HG02840 (cell line): ENCODE results near the gene MTMR12.
A peak's percentile ranks its signal among the peaks of the same experiment; 100 is the strongest.

Source experiments
- ATAC-seq: cut with Tn5 transposase; IDR thresholded peaks from one replicate; pipeline ENCODE4 v1.9.1; 2021; ENCODE audit warnings: mild to moderate bottlenecking, moderate library complexity, moderate number of reproducible peaks; ENCODE audit not compliant: unreplicated experiment, low FRiP score

The MTMR12 gene

GRCh38 chr5:32279786-32280185 lies 33.0 kb downstream of the MTMR12 start:
- ATAC-seq: no peak

GRCh38 chr5:32279223-32279622 lies 33.5 kb downstream of the MTMR12 start:
- ATAC-seq: no peak

- no peak for ATAC-seq
Measured at GRCh38 chr5:32278406-32278805, 34.3 kb downstream of the MTMR12 start.

- no peak for ATAC-seq
Measured at GRCh38 chr5:32277798-32278197, 34.9 kb downstream of the MTMR12 start.

- ATAC-seq: no peak
Measured at GRCh38 chr5:32276173-32276853, 36.4 kb downstream of the MTMR12 start.

- ATAC-seq: no peak
Measured at GRCh38 chr5:32275396-32275741, 37.4 kb downstream of the MTMR12 start.

- no peak for ATAC-seq
Measured at GRCh38 chr5:32274548-32275395, 38.0 kb downstream of the MTMR12 start.

- ATAC-seq: no peak
Measured at GRCh38 chr5:32273821-32274220, 38.9 kb downstream of the MTMR12 start.

GRCh38 chr5:32272746-32273145 lies 40.0 kb downstream of the MTMR12 start:
- no peak for ATAC-seq

- ATAC-seq: no peak
Measured at GRCh38 chr5:32270946-32271345, 41.8 kb downstream of the MTMR12 start.

- no peak for ATAC-seq
Measured at GRCh38 chr5:32270178-32270577, 42.6 kb downstream of the MTMR12 start.

- ATAC-seq: no peak
Measured at GRCh38 chr5:32265902-32266301, 46.8 kb downstream of the MTMR12 start.

GRCh38 chr5:32264957-32265572 lies 47.7 kb downstream of the MTMR12 start:
- no peak for ATAC-seq

- no peak for ATAC-seq
Measured at GRCh38 chr5:32263684-32264083, 49.1 kb downstream of the MTMR12 start.

- ATAC-seq: peak; percentile 59
Measured at GRCh38 chr5:32261198-32261597, 51.5 kb downstream of the MTMR12 start.

- ATAC-seq: no peak
Measured at GRCh38 chr5:32259033-32259432, 53.7 kb downstream of the MTMR12 start.

- ATAC-seq: no peak
Measured at GRCh38 chr5:32258424-32258823, 54.3 kb downstream of the MTMR12 start.

GRCh38 chr5:32255540-32255900 lies 57.2 kb downstream of the MTMR12 start:
- ATAC-seq: no peak

- ATAC-seq: no peak
Measured at GRCh38 chr5:32254881-32255539, 57.7 kb downstream of the MTMR12 start.

GRCh38 chr5:32251871-32252458 lies 60.8 kb downstream of the MTMR12 start:
- ATAC-seq: no peak

- no peak for ATAC-seq
Measured at GRCh38 chr5:32249668-32250067, 63.1 kb downstream of the MTMR12 start.
